ENCODE measurements around the gene SLC22A23. TPM values are rescaled to one million over a fixed set of nuclear protein-coding genes. Genes with fewer than 3 reads are reported as not detected.

SLC22A23 gene
- total and polyA plus RNA-seq, 12 donors, result 2.3 to 18.5 (median 5.3) TPM

GRCh38 chr6:3438190-3439167 lies 18.4 kb downstream of the SLC22A23 start:
- H3K27me3 ChIP-seq, result no peaks in the 10 kb centered on the region
- no peak overlapping the region for H3K4me3 ChIP-seq
- H3K27ac ChIP-seq, result no peak overlapping the region
- H3K4me1 ChIP-seq (replicated peaks in 1 of 2), result no peaks in the 10 kb centered on the region
- H3K36me3 ChIP-seq (replicated peaks in 1 of 2), result no peaks in the 10 kb centered on the region
- intact Hi-C loops (cut with DNase I), result no loop called here
- 73 to 79% (median 76%) methylated on average over 20 to 26 of the region's 26 CpGs for WGBS, 4 donors
- TF ChIP-seq POLR2A (IDR thresholded peaks at IDR 0.05), result no peak
- no peak for TF ChIP-seq CTCF (IDR thresholded peaks at IDR 0.05)
- DNase-seq, result no peak
- no peaks in the 10 kb centered on the region for H3K9me3 ChIP-seq (replicated peaks in 1 of 3)

- DNase-seq, result no peak
- H3K36me3 ChIP-seq (replicated peaks in 1 of 2), result no peaks in the 10 kb centered on the region
- TF ChIP-seq POLR2A (IDR thresholded peaks at IDR 0.05) (no peak), CTCF (IDR thresholded peaks at IDR 0.05) (no peak)
These were observed 23.8 kb downstream of the SLC22A23 start for GRCh38 chr6:3433005-3433404.

GRCh38 chr6:3432416-3432815 lies 24.4 kb downstream of the SLC22A23 start:
- 88 to 94% (median 93%) methylated on average over 7 of the region's 7 CpGs for WGBS, 4 donors
- peaks cover 0 to 5% of the 10 kb centered on the region in 2 donors for H3K4me1 ChIP-seq (replicated peaks in 1 of 2)
- H3K27me3 ChIP-seq, result no peaks in the 10 kb centered on the region
- no peak for TF ChIP-seq POLR2A (IDR thresholded peaks at IDR 0.05)
- TF ChIP-seq CTCF (IDR thresholded peaks at IDR 0.05), result no peak
- no peak overlapping the region for H3K27ac ChIP-seq
- intact Hi-C loops (cut with DNase I), result no loop called here
- H3K9me3 ChIP-seq (replicated peaks in 1 of 3), result no peaks in the 10 kb centered on the region
- no peak overlapping the region for H3K4me3 ChIP-seq
- no peak for DNase-seq
- H3K36me3 ChIP-seq (replicated peaks in 1 of 2), result no peaks in the 10 kb centered on the region

More at GRCh38 chr6:3433005-3433404, 23.8 kb downstream of the SLC22A23 start:
- no peak overlapping the region for H3K4me3 ChIP-seq
- H3K4me1 ChIP-seq (replicated peaks in 1 of 2), result no peaks in the 10 kb centered on the region
- H3K9me3 ChIP-seq (replicated peaks in 1 of 3), result no peaks in the 10 kb centered on the region
- intact Hi-C loops (cut with DNase I), result no loop called here
- H3K27me3 ChIP-seq, result no peaks in the 10 kb centered on the region
- WGBS, 4 donors, result 83 to 88% (median 85%) methylated on average over 3 to 4 of the region's 4 CpGs
- H3K27ac ChIP-seq, result no peak overlapping the region

GRCh38 chr6:3431994-3432393 lies 24.9 kb downstream of the SLC22A23 start:
- DNase-seq, result no peak
- Histone ChIP-seq H3K27ac (no peak overlapping the region), H3K4me1 (replicated peaks in 1 of 2) (peaks cover 0 to 5% of the 10 kb centered on the region in 2 donors), H3K4me3 (no peak overlapping the region), H3K36me3 (replicated peaks in 1 of 2) (no peaks in the 10 kb centered on the region), H3K27me3 (no peaks in the 10 kb centered on the region), H3K9me3 (replicated peaks in 1 of 3) (no peaks in the 10 kb centered on the region)
- 85 to 94% (median 90%) methylated on average over 8 of the region's 8 CpGs for WGBS, 4 donors
- no peak for TF ChIP-seq POLR2A (IDR thresholded peaks at IDR 0.05)
- no peak for TF ChIP-seq CTCF (IDR thresholded peaks at IDR 0.05)
- intact Hi-C loops (cut with DNase I), result no loop called here

Data from adrenal gland (tissue), 12 donors.